ENCODE measurements around the gene LAMP5. TPM values are rescaled to one million over a fixed set of nuclear protein-coding genes. Genes with fewer than 3 reads are reported as not detected.

Gene LAMP5, protein sequence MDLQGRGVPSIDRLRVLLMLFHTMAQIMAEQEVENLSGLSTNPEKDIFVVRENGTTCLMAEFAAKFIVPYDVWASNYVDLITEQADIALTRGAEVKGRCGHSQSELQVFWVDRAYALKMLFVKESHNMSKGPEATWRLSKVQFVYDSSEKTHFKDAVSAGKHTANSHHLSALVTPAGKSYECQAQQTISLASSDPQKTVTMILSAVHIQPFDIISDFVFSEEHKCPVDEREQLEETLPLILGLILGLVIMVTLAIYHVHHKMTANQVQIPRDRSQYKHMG
- total RNA-seq (2022; extraction: Qiagen RNA extraction; ENCODE audit: low read depth), result 0.02 to 0.08 TPM in 2 of 5 replicates, not detected in the others

DNA sequence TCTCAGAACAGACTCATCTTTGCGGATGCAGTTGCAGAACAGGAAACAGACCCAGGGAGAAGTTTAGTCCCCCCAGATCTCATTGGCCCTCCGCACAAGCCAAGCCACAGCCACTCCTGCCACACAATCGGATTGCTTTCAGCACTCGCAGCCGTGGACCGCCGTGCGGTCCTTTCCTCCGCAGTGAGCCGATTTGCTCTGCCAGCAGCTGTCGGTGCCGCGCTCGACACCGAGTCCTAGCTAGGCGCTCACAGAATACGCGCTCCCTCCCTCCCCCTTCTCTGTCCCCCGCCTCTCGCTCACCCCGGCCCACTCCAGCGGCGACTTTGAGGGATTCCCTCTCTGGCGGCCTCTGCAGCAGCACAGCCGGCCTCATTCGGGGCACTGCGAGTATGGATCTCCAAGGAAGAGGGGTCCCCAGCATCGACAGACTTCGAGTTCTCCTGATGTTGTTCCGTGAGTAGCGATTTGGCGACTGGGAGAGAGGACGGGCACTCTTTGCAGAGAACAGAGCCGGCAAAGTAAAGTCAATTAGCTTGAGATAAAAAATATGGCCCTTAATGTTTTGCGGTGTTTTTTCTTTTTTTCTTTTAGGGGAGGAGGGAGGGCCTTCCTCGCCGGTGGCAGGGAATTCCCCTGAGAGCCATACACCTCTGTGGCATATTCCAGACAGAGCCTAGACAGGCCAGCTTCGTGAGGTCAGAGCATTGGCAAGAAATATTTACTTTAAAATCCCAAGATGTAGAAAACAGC, at the start of gene LAMP5:
Gene LAMP5 (plus strand): TSS at position 130 of the 753 bp plus-strand sequence. CDS start 263 bp downstream, at position 393.

Measured in A549 treated with CpdA at 1 μM for 4 hours (cell line).